ENCODE measurements around the gene SPDYE1. TPM values are rescaled to one million over a fixed set of nuclear protein-coding genes. Genes with fewer than 3 reads are reported as not detected.
"Not testable (repeated sequence)": the region's sequence is repeated elsewhere in the genome, so short reads cannot be mapped to it uniquely, and the experiment has no call there.

Gene SPDYE1, protein sequence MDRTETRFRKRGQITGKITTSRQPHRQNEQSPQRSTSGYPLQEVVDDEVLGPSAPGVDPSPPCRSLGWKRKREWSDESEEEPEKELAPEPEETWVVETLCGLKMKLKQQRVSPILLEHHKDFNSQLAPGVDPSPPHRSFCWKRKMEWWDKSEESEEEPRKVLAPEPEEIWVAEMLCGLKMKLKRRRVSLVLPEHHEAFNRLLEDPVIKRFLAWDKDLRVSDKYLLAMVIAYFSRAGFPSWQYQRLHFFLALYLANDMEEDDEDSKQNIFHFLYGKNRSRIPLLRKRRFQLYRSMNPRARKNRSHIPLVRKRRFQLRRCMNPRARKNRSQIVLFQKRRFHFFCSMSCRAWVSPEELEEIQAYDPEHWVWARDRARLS
- not detected for polyA plus RNA-seq (2012; ENCODE audit: insufficient read depth, insufficient read length)

DNA sequence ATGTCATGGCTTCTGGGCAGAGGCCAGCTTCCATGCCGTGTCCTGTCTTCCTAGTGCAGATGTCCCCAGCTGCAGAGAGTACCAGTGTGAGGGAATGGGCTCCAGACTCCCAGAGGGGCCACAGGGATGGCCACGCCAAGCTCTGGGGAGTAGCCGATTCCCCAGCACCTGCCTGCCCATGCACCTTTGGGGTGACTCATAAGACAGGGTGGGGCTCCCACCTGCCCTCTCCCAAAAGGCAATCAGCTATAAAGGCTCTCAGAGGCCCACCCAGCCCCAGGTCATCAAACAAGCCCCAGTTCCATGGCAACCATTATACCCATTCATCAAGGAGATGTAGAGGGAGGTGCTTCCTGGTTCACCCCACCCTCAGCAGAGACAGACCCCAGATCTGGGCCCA is at the start of gene SPDYE1:
Gene SPDYE1, plus strand, starts transcription at position 366 of the 400 bp plus-strand sequence. CDS start 2,053 bp downstream, outside the sequence.
- DNase-seq (ENCODE audit: low read depth, low spot score); H3K4me3 ChIP-seq (ENCODE audit: low read length): not testable (repeated sequence)

DNA sequence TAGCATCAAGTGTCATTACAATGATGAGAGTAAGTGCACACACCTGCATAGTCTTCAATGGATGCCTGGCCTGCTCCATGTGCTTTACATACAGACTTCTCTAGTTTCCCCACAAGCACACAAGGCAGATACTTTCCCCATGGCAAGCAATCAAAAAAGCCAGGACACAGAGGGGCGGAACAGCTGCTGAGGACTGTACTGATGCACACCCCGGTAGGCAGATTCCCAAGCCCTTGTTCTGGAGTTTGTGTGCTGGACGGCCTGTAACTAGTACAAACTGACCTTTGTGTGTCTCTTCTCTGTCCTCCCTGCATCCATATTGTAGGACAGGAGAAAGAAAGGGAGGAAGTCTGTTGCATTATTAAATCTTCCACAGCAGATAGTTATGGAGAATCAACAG is 45.7 kb upstream of the SPDYE1 start:
- H3K4me3 ChIP-seq (ENCODE audit: low read length): no peak overlapping the region
- no peak for DNase-seq (ENCODE audit: low read depth, low spot score)

- DNase-seq (ENCODE audit: low read depth, low spot score): no peak
- H3K4me3 ChIP-seq (ENCODE audit: low read length): no peak overlapping the region
These were observed 44.6 kb upstream of the SPDYE1 start for GRCh38 chr7:43953071-43953470.

DNA sequence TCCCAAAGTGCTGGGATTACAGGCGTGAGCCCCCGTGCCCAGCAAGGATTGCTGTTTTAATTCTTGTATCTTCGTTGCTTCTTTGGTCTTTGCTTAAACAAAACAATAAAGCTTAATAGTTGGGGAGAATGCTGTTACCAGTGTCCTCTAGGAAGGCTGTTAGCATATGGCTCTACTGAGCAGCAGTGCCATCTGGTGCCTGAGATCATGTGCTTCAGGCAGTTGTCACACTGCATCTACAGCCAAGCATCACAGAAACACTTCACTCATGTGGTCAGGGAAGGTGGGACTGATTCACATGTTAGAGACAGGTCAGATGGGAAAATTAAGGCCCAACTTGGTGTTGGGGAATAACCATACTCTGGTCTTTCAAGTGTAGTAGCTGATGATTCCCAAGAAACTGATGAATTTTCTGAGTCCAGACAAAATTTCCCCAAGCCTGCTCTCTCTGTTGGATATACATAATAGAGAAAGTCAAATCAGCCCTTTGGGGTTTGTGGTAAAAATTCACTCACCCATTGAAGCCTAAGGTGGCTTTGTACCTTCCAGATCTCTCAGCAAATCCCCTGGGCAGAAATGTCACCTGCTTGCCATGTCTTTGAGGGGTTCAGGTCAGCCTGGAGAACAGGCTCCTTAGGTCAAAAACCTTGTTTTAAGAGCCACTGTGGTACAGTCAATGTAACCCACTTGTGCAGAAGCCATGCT is 43.0 kb upstream of the SPDYE1 start:
- peak; percentile 47 for DNase-seq (ENCODE audit: low read depth, low spot score)
- no peak overlapping the region for H3K4me3 ChIP-seq (ENCODE audit: low read length)

GRCh38 chr7:43956027-43956426 is 41.7 kb upstream of the SPDYE1 start:
- DNase-seq (ENCODE audit: low read depth, low spot score): peak; percentile 29
- no peak overlapping the region for H3K4me3 ChIP-seq (ENCODE audit: low read length)

GRCh38 chr7:43960933-43961332 is 36.8 kb upstream of the SPDYE1 start:
- no peak for DNase-seq (ENCODE audit: low read depth, low spot score)
- H3K4me3 ChIP-seq (ENCODE audit: low read length): no peak overlapping the region

DNA sequence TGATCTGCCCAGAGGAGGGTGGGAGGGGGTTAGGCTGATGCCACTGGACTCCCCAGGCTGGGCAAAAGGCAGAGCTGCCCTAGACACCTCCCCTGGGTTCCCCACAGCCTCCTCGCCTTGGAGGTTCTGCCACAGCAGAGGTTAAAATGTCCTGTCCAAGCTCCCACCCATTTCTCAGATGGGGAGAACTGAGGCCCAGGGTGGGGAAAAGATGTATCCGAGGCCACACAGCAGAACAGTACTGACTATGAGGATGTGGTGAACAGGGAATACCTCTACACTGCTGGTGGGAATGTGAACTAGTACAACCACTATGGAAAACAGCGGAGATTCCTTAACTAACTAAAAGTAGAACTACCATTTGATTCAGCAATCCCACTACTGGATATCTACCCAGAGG is 31.3 kb upstream of the SPDYE1 start:
- not testable (repeated sequence) for H3K4me3 ChIP-seq (ENCODE audit: low read length); DNase-seq (ENCODE audit: low read depth, low spot score)

DNA sequence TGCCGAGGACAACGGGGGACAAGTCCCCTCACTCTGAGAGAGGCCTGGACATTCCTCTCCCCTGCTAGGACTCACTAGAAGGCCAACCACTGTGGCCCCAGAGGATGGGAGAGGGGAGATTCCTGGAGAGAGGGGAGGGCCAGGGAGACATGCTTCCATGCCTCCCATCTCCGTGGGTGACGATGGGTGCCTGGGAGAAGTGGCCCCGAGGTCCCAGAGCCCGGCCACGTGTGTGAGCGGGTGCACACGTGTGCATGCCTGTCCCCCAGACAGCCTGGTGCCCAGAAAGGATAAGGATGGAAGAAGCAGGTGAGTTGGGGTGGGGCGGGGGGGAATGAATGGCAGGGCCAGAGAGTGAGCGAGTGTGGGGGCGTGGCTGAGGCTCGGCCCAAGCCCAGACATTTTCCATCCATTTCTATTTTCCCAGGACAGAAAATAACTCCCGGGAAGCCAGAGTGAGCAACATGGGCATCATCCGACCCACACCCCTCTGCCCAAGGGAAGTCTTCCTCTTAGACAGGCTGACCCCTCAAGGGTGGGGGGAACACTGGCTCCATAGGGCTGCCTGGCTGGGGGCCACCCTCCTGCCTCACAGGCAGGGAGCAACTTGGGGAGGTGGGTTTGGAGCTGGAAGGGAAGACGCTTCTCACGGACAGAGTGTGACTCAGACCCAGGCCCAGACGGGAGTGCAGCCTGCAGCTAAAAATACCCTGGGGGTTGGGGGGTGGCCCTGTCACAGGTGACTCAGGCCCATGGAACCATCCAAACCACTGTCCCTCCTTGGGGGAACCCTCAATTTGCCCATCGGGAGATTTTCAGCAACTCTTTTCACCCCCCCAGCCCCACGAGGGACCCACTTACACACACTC is 29.3 kb upstream of the SPDYE1 start:
- not testable (repeated sequence) for H3K4me3 ChIP-seq (ENCODE audit: low read length)

DNA sequence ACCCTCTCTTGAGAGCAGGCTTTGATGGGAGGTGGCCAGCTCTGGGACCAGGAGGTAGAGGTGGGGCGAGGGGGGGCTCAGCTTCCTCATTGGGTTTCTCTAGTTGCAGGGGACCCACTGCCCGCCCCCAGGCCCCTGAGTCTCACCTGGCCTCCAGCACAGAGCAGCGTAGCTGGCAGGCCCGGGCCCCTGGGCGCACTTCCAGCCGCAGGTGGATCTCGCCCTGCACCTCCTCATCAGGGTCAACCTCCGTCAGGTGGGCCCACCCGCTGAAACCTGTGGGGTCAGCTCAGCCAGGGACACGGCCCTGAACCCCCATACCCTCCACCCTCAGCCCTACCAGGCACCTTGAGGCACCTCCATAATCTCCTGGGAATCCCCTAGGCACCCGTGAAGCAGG is 28.1 kb upstream of the SPDYE1 start:
- not testable (repeated sequence) for DNase-seq (ENCODE audit: low read depth, low spot score); H3K4me3 ChIP-seq (ENCODE audit: low read length)

More for the DNA sequence above, 29.3 kb upstream of the SPDYE1 start:
- DNase-seq (ENCODE audit: low read depth, low spot score): not testable (repeated sequence)

DNA sequence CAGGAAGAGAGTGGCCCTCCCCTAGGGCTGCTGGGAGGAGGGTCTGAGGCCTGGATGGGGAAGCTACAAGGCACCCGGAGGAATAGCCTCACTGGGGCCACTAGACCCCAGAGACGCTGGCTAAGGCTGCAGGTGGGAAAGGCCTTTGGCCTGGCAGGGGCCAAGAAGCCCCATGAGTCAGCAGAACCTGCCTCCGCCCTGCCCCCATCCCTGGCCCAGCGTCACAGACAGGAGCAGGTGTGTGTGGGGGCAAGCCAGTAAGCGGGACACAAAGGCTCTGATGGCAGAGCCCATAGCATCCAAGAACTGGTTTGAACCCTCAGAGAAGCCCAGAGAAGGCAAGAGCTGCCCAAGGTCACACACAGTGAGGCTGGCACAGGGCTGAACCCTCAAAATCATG is 27.0 kb upstream of the SPDYE1 start:
- not testable (repeated sequence) for H3K4me3 ChIP-seq (ENCODE audit: low read length); DNase-seq (ENCODE audit: low read depth, low spot score)

GRCh38 chr7:43974033-43974573 is 23.6 kb upstream of the SPDYE1 start:
- DNase-seq (ENCODE audit: low read depth, low spot score); H3K4me3 ChIP-seq (ENCODE audit: low read length): not testable (repeated sequence)

- not testable (repeated sequence) for DNase-seq (ENCODE audit: low read depth, low spot score)
These were observed 22.8 kb upstream of the SPDYE1 start for GRCh38 chr7:43974725-43975482.

DNA sequence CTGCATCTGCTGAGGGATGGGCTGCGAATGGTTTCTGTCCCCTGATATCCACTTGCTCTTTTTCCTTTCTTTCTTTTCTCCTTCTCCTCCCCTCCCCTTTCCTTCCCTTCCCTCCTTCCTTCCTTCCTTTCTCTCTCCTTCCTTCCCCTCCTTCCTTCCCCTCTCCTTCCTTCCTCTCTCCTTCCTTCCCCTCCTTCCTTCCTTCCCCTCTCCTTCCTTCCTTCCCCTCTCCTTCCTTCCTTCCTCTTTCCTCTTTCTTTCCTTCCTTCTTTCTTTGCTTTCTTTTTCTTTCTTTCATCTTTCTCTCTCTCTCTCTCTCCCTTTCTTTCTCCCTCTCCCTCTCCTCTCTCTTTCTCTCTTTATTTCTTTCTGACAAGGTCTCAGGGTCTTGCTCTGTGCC is 20.2 kb upstream of the SPDYE1 start:
- H3K4me3 ChIP-seq (ENCODE audit: low read length): no peak overlapping the region
- DNase-seq (ENCODE audit: low read depth, low spot score): no peak

More at GRCh38 chr7:43974725-43975482, 22.8 kb upstream of the SPDYE1 start:
- not testable (repeated sequence) for H3K4me3 ChIP-seq (ENCODE audit: low read length)

GRCh38 chr7:43978102-43978501 is 19.6 kb upstream of the SPDYE1 start:
- H3K4me3 ChIP-seq (ENCODE audit: low read length); DNase-seq (ENCODE audit: low read depth, low spot score): not testable (repeated sequence)

DNA sequence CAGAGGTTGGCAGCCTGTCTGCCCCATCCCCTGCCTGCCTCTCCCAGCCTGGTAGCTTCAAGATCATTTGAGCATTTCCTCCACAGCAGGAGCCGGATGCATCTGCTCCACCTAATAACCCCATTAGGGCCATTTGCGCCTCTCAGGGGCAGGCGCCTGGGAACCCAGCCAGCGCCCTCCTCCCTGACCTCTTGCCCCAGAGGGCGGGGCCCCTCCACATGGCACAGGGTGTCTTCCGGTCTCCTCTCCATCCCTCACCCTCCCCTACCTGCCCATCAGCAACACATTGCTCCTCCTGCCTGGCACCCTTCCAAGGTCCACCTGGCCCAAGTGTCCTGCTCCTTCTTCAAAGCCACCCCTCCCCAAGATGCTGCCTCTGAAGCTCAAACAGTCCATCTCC is 14.8 kb upstream of the SPDYE1 start:
- not testable (repeated sequence) for DNase-seq (ENCODE audit: low read depth, low spot score); H3K4me3 ChIP-seq (ENCODE audit: low read length)

GRCh38 chr7:43983736-43984135 is 14.0 kb upstream of the SPDYE1 start:
- not testable (repeated sequence) for H3K4me3 ChIP-seq (ENCODE audit: low read length); DNase-seq (ENCODE audit: low read depth, low spot score)

GRCh38 chr7:43985904-43986864 is 11.5 kb upstream of the SPDYE1 start:
- peak; percentile 48 for DNase-seq (ENCODE audit: low read depth, low spot score)
- H3K4me3 ChIP-seq (ENCODE audit: low read length): not testable (repeated sequence)
